Hematopoietic multipotent progenitor cell treated with erythropoietin and hydrocortisone succinate and interleukin-3 and kit ligand, for 15 days (in vitro differentiated cells): ENCODE measurements around the gene PPP1R14C.
"Not testable (repeated sequence)": the region's sequence is repeated elsewhere in the genome, so short reads cannot be mapped to it uniquely, and the experiment has no call there.

Experiments
- DNase-seq: peaks from one replicate; pipeline ENCODE4 v3.0.0-alpha.2; 2015; ENCODE audit warnings: low spot score

PPP1R14C gene

GRCh38 chr6:150142670-150143515 is at the start of gene PPP1R14C:
PPP1R14C (plus strand) TSS chr6:150143044; CDS start chr6:150143193, 149 bp downstream.
- DNase-seq = no peak

- no peak for DNase-seq
These were observed 49.4 kb upstream of the PPP1R14C start for GRCh38 chr6:150093397-150093796.

GRCh38 chr6:150098155-150098554 is 44.7 kb upstream of the PPP1R14C start:
- no peak for DNase-seq

- no peak for DNase-seq
These were observed 43.3 kb upstream of the PPP1R14C start for GRCh38 chr6:150099546-150099945.

GRCh38 chr6:150099953-150100352 is 42.9 kb upstream of the PPP1R14C start:
- DNase-seq = no peak

- DNase-seq = no peak
These were observed 42.1 kb upstream of the PPP1R14C start for GRCh38 chr6:150100745-150101144.

GRCh38 chr6:150102750-150103270 is 40.0 kb upstream of the PPP1R14C start:
- DNase-seq = no peak

- DNase-seq = no peak
These were observed 30.6 kb upstream of the PPP1R14C start for GRCh38 chr6:150112233-150112632.

GRCh38 chr6:150115769-150116168 is 27.1 kb upstream of the PPP1R14C start:
- no peak for DNase-seq

GRCh38 chr6:150116200-150116800 is 26.5 kb upstream of the PPP1R14C start:
- no peak for DNase-seq

GRCh38 chr6:150118203-150118602 is 24.6 kb upstream of the PPP1R14C start:
- no peak for DNase-seq

- no peak for DNase-seq
These were observed 24.2 kb upstream of the PPP1R14C start for GRCh38 chr6:150118627-150119026.

- no peak for DNase-seq
These were observed 23.7 kb upstream of the PPP1R14C start for GRCh38 chr6:150119173-150119572.

- no peak for DNase-seq
These were observed 19.2 kb upstream of the PPP1R14C start for GRCh38 chr6:150123645-150124044.

GRCh38 chr6:150124235-150124634 is 18.6 kb upstream of the PPP1R14C start:
- DNase-seq = no peak

GRCh38 chr6:150126641-150127291 is 16.1 kb upstream of the PPP1R14C start:
- no peak for DNase-seq

GRCh38 chr6:150128425-150128824 is 14.4 kb upstream of the PPP1R14C start:
- DNase-seq = no peak

- no peak for DNase-seq
These were observed 13.0 kb upstream of the PPP1R14C start for GRCh38 chr6:150129616-150130505.

GRCh38 chr6:150133686-150134085 is 9.2 kb upstream of the PPP1R14C start:
- no peak for DNase-seq

- DNase-seq = no peak
These were observed 8.4 kb upstream of the PPP1R14C start for GRCh38 chr6:150134280-150134920.

- not testable (repeated sequence) for DNase-seq
These were observed 5.1 kb upstream of the PPP1R14C start for GRCh38 chr6:150137711-150138110.
